Fibroblast of lung (primary cell): ENCODE measurements around the gene TEX52.

Source experiments
- EZH2 ChIP-seq: IDR thresholded peaks from 2 replicates; pipeline ENCODE4 v1.5.1; 2012; ENCODE audit warnings: low read length, control low read depth, mild to moderate bottlenecking; ENCODE audit errors: missing control alignments
- TF ChIP-seq, protein P1 (sequence below), 2 donors: IDR thresholded peaks in 1 of 2; conservative IDR thresholded peaks in 1 of 2; 1 replicate in 1 of 2; 2 replicates in 1 of 2; pipeline ENCODE4 v1.5.1; 2011 to 2012; ENCODE audit warnings: low read length in 2 of 2, control low read depth in 1 of 2, inconsistent platforms in 1 of 2, low read depth in 1 of 2, mild to moderate bottlenecking in 1 of 2

DNA sequence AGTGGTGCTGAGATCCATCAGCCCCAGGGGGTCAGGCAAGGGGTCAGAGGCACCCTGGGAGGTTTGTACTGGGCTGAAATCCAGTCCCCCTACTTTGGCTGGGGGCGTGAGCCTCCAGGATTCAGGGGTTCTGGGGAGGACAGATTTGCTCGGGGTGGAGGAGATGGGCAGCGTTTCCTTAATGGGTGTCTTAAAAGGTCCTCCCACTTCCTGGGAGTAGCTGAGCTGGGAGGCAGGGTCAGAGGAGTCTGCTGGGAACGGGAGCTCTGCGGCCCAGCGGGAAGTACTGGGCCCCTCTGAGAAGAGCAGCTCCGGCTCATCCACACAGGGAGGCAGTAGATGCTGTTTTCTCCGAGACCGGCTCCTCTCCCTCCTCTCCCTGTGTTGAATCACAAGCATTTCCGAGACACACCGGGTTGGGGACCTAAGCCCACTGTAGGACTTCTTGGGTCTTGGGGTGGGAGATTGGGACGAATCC lies 2.1 kb upstream of the TEX52 start:
- TF ChIP-seq, protein P1, sequence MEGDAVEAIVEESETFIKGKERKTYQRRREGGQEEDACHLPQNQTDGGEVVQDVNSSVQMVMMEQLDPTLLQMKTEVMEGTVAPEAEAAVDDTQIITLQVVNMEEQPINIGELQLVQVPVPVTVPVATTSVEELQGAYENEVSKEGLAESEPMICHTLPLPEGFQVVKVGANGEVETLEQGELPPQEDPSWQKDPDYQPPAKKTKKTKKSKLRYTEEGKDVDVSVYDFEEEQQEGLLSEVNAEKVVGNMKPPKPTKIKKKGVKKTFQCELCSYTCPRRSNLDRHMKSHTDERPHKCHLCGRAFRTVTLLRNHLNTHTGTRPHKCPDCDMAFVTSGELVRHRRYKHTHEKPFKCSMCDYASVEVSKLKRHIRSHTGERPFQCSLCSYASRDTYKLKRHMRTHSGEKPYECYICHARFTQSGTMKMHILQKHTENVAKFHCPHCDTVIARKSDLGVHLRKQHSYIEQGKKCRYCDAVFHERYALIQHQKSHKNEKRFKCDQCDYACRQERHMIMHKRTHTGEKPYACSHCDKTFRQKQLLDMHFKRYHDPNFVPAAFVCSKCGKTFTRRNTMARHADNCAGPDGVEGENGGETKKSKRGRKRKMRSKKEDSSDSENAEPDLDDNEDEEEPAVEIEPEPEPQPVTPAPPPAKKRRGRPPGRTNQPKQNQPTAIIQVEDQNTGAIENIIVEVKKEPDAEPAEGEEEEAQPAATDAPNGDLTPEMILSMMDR (conservative IDR thresholded peaks at IDR 0.05 in 1 of 2, IDR thresholded peaks at IDR 0.05 in 1 of 2; ENCODE audit: low read depth in 1 of 2, low read length in 2 of 2): no peak
- TF ChIP-seq EZH2: no peak
